ENCODE results near the gene ENTR1. TPM values are rescaled to one million over a fixed set of nuclear protein-coding genes. Genes with fewer than 3 reads are reported as not detected.

The ENTR1 gene
- total RNA-seq, 1 donor from 2014 or later, result 34.9 TPM

DNA sequence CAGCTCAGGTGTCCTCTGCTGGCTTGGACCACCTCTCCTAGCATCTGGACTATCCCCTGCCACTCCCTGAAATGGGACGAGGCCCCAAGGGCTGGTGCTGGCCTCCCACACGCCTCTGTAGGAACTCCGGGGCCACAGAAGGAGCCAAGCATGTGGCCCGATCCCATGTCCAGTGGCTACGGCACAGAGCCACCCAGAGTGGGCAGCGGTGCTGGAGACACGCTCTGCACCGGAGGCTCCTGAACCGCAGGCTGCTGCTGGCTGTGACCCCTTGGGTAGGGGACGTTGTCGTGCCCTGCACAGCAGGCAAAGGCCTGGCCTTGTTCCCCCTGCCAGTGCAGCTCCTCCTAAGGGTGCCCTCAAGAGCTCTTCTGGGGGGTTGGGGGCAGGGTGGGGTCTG, 30.5 kb downstream of the ENTR1 start:
- Histone ChIP-seq H3K79me2 (ENCODE audit: low read depth) (no peaks in the 10 kb centered on the region), H3K9ac (no peak overlapping the region), H3K27me3 (no peaks in the 10 kb centered on the region), H3K4me3 (no peak overlapping the region), H3K4me2 (no peak overlapping the region), H2AFZ (replicated peaks) (no peak overlapping the region), H3K9me3 (ENCODE audit: low read depth) (no peaks in the 10 kb centered on the region), H3K4me1 (no peaks in the 10 kb centered on the region), H3K27ac (no peak overlapping the region), H3K36me3 (peaks cover 3% of the 10 kb centered on the region), H4K20me1 (ENCODE audit: low read depth) (no peaks in the 10 kb centered on the region), H3F3A (ENCODE audit: low read depth) (no peaks in the 10 kb centered on the region)
- no peaks in the 10 kb centered on the region for H3K4me1 Mint-ChIP-seq
- no peaks in the 10 kb centered on the region for H3K9me3 Mint-ChIP-seq
- TF ChIP-seq EZH2 (IDR thresholded peaks at IDR 0.05) (no peak), EZH2phosphoT487 (IDR thresholded peaks at IDR 0.05) (no peak), CTCF (IDR thresholded peaks at IDR 0.05) (no peak)
- no peak for DNase-seq (ENCODE audit: low spot score)
- peaks cover 2% of the 10 kb centered on the region for H3K27me3 Mint-ChIP-seq (ENCODE audit: insufficient read depth, low read depth)
- H3K36me3 Mint-ChIP-seq, result peaks cover 3% of the 10 kb centered on the region
- H3K27ac Mint-ChIP-seq, result no peak overlapping the region
- H3K4me3 Mint-ChIP-seq, result no peak overlapping the region

DNA sequence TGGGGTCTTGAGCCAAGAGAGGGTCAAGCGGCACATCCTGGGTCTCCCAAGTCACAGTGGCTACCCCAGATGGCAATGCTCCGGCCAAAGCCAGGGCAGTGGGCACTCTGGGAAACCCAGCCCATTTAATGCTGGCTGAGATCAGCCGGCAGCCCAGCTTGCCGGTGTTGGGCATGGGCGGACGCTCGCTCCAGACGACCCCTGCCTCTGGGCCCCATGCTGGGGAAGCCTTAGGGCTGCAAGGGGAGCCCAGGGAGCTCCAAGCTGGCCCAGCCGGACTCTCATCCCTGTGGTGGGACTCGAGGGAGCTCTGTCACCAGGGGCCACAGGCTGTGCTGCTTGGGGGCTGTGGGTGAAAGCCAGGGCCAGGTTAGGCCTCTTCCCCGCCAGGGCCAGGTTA, 31.0 kb downstream of the ENTR1 start:
- Histone ChIP-seq H3K27ac (no peak overlapping the region), H3K27me3 (no peaks in the 10 kb centered on the region), H4K20me1 (ENCODE audit: low read depth) (no peaks in the 10 kb centered on the region), H3K4me1 (no peaks in the 10 kb centered on the region), H2AFZ (replicated peaks) (no peak overlapping the region), H3K9ac (no peak overlapping the region), H3K4me2 (no peak overlapping the region), H3F3A (ENCODE audit: low read depth) (no peaks in the 10 kb centered on the region), H3K9me3 (ENCODE audit: low read depth) (no peaks in the 10 kb centered on the region), H3K79me2 (ENCODE audit: low read depth) (no peaks in the 10 kb centered on the region), H3K36me3 (no peaks in the 10 kb centered on the region), H3K4me3 (no peak overlapping the region)
- no peaks in the 10 kb centered on the region for H3K9me3 Mint-ChIP-seq
- H3K4me1 Mint-ChIP-seq, result no peaks in the 10 kb centered on the region
- no peaks in the 10 kb centered on the region for H3K36me3 Mint-ChIP-seq
- no peak overlapping the region for H3K27ac Mint-ChIP-seq
- no peak overlapping the region for H3K4me3 Mint-ChIP-seq
- TF ChIP-seq EZH2phosphoT487 (IDR thresholded peaks at IDR 0.05) (no peak), EZH2 (IDR thresholded peaks at IDR 0.05) (no peak), CTCF (IDR thresholded peaks at IDR 0.05) (no peak)
- no peak for DNase-seq (ENCODE audit: low spot score)
- H3K27me3 Mint-ChIP-seq (ENCODE audit: insufficient read depth, low read depth), result peaks cover 2% of the 10 kb centered on the region

DNA sequence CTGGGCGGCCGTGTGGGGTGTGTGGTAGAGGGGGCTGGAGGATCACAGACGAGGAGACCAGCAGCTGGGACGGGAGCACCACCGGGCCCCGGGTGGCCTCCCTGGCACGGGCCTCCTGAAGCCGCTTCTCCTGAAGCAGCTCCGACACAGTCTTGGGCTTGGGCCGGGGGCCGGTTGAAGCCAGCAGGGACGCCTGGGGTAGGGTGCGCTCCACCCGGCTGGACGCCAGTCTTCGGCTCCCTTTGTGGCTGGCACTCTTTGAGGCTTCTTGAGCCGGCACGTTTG, 31.5 kb downstream of the ENTR1 start:
- Histone ChIP-seq H3K79me2 (ENCODE audit: low read depth) (no peaks in the 10 kb centered on the region), H3K27ac (no peak overlapping the region), H3F3A (ENCODE audit: low read depth) (no peaks in the 10 kb centered on the region), H3K9me3 (ENCODE audit: low read depth) (no peaks in the 10 kb centered on the region), H3K27me3 (no peaks in the 10 kb centered on the region), H3K9ac (no peak overlapping the region), H3K4me1 (no peaks in the 10 kb centered on the region), H4K20me1 (ENCODE audit: low read depth) (no peaks in the 10 kb centered on the region), H3K4me3 (no peak overlapping the region), H3K4me2 (no peak overlapping the region), H3K36me3 (no peaks in the 10 kb centered on the region), H2AFZ (replicated peaks) (no peak overlapping the region)
- no peaks in the 10 kb centered on the region for H3K36me3 Mint-ChIP-seq
- no peak overlapping the region for H3K27ac Mint-ChIP-seq
- peaks cover 2% of the 10 kb centered on the region for H3K27me3 Mint-ChIP-seq (ENCODE audit: insufficient read depth, low read depth)
- H3K4me3 Mint-ChIP-seq, result no peak overlapping the region
- H3K9me3 Mint-ChIP-seq, result no peaks in the 10 kb centered on the region
- DNase-seq (ENCODE audit: low spot score), result no peak
- TF ChIP-seq EZH2phosphoT487 (IDR thresholded peaks at IDR 0.05), result no peak
- TF ChIP-seq EZH2 (IDR thresholded peaks at IDR 0.05), result no peak
- TF ChIP-seq CTCF (IDR thresholded peaks at IDR 0.05), result no peak
- no peaks in the 10 kb centered on the region for H3K4me1 Mint-ChIP-seq
